Measurements from ENCODE around the gene MID1IP1.
A peak's percentile ranks its signal among the peaks of the same experiment; 100 is the strongest.

The MID1IP1 gene

DNA sequence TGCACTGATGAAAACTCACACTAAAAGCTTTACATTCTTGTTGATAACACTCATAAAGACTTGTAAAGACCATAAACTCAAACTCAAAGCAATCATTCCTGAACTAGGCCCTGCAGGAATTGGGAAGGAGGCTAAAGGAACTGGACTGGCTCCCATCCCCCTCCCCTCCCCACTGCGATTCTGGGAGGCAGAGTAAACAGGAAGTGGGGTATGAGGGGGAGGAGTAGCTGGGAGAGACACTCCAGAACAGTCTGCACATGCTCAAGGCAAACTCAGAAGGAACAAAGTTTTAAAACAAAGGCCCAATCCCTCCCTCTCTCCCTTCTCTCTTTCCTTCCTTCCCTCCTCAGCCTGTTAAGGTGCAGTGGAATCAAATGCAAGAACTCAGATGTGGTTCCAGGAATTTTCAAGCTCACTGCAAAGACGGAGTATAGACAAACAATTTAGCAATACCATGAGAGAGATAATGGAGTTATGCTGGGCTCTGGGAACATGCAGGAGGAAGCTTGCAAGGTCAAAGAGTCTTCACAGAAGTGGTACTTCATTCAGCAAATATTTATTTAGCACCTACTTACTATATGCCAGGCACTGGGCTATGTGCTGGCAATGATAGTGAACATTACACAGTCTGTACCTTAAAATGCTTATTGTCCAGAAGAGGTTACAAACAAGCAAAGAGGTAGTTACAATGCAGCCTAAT is 15.9 kb downstream of the MID1IP1 start:
- peak; percentile 70 for DNase-seq

DNA sequence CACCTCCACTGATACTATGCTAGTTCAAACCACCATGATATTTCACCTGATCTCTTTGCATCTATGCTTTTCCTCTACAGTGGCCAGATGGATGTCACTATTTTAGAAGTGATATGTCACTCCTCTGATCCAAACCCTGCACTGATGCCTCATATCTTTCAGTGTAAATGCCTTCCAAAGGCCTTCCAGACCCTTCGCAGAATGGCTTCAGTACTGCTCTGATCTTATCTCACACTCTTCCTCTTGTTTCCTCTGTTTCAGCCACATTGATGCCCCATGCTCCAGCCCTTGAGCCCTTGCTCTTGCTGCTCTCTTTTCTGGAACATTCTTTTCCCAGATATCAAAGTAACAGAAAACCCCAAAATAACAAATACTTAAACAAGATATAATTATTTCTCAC is 17.9 kb downstream of the MID1IP1 start:
- DNase-seq, result no peak

DNA sequence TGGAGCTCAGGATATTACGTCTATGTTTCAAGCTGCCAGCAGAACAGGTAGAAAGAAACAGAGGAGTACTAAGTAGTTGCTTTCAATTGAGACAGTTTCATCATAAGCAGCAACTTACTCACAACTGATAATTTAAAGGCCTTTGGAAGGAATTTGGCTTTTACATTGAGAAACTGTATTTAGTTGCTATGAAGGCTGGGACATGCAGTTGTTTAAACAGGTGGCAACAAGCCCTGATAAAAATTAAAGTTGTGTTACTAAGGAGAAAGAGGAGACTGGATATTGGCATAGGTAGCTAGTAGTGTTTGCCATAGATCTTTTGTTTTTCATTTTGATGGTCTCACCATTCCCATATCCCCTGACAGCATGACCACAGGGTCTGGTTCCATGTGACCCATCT is 18.4 kb downstream of the MID1IP1 start:
- DNase-seq, result no peak

DNA sequence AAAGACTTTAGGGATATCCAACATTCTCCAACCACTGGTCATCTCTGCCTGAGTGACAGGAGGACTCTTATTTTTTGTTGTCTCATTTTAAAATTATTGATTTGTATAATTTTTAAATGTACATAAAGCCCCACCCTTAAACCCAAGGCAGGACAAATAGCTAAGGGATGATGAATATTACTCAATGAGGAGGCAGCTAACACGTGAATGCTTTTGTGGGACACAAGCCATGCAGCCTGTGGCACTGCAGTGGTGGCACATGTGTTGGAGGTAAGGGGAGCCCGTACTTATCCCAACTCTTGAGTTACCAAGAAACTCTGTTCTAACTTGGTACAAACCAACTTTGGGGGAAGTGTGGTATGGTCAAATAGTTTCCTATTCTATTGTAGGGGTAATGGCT is 19.5 kb downstream of the MID1IP1 start:
- DNase-seq, result no peak

DNA sequence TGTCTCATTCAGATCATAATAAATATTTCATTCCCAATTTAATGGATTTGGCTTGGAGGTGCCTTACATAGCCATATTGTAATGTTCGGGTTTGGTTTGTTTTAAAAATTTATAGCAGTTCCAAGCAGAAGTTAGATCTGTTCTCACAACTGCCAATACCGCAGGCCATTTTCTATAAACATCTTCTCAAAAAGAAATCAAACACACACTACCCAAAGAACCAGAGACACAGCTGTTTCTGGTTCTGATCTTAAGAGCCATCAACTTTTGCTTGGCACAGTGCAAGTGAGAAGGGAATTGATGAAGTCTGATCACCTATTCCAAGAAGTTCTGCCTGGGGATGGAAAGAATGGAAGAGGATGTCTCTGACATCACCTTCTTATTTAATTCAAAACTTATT is 22.9 kb downstream of the MID1IP1 start:
- DNase-seq, result no peak

DNA sequence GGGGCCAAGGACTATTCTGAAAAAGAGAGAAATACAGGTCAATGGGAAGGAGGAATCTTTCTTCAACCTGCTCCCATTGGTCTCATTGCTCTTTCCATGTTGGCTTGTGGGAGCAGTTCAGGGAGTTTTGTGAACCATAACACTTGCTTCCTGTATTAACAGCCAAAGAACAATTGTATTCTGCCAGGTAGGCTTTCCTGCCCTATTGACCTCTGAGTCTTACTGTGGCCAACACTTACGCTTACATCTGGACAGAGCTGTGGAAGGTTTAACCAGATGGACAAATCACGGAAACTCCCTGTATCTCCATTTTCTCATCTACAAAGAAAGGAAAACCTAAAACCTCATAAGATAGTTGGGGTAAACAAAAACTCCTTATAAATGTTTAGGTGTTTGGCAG is 30.7 kb downstream of the MID1IP1 start:
- DNase-seq, result no peak

DNA sequence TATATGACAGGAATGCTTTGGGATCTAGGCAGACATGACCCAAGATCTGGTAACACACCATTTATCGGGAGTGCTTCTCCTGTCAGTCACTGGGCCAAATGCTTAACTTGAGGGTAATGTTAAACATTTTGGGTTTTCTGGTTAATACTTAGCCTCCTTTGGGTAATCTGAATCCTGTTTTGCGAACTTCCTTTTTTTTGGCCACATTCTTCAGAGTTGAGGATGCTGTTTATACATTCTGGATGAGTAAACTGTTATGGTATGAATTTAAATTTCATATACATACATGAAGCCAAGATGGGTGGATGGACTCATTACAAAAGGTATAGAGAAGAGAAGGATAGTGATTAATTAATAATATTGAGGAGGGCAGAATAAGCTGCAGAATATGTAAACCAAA is 36.1 kb downstream of the MID1IP1 start:
- peak; percentile 5 for DNase-seq

DNA sequence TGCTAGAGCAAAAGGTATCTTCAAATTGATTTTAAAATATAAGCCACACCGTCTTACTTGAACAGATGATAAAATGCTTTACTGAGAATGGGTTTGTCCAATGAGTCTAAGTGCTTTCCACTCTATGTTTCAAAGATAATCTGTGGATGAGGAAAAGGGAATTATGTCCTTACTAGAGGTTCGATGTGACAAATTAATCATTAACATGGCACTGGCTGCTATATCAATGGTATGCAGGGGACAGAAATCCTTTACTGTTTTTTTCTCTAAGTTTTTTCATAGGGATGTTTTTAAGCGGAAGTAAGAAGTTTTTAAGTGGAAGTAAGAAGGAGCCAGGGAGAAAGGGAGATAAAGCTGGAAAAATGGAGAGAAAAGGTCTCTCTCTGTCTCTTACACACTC is 38.0 kb downstream of the MID1IP1 start:
- no peak for DNase-seq

DNA sequence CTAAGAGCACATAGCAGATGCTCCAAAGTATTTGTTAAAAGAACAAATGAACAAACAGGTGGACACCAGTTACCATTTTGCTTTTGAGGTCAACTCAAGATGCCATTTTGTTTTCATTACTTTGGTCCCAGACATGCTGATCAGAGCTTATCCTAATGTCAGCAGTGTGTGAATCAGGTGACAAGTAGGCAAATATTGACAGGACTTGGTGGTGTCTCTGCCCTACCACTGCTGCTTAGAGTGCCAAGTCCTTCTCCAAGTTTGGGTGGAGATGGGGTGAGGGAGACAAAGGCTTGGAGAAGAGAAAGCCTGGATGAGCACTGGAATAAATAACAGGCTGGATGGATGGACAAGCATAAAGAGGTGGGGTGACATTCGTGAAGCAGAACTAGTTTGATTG is 38.7 kb downstream of the MID1IP1 start:
- no peak for DNase-seq

DNA sequence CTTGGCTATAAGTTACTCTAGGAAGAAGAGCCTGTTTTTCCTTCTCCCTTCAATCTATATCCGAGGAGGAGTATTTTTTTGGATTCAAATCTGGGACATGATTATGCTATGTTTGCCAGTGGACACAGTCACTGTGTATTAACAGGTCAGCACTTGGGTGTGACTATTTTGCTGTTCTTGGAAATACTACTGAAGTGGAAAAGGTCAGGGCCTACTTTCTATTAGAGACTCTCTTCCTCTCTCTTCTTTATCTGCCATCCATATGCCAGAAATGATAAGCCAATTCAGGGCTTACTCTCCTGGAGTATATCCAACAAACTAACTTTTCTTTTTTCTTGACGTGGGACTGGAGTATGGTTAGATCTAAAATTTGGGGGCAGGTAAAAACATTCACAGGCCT is 40.5 kb downstream of the MID1IP1 start:
- no peak for DNase-seq

DNA sequence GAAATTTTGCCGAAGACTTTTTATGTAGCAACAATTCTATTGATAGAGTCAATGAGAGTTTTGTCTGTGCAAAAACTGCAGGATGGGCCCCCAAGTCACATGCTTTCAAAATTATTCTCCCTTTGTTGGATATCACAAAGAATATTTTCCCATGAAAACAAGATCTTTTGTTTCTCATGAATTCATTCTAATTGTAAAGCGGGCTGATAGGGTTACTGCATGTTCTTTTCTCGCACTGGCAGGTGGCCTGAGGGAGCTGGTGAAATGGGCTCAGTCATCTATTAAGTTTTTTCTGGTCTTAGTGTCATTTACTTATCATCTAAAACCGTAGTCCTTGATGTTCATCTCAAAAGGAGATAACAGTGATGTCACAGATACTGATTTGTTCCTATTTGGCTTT is 44.2 kb downstream of the MID1IP1 start:
- no peak for DNase-seq

DNA sequence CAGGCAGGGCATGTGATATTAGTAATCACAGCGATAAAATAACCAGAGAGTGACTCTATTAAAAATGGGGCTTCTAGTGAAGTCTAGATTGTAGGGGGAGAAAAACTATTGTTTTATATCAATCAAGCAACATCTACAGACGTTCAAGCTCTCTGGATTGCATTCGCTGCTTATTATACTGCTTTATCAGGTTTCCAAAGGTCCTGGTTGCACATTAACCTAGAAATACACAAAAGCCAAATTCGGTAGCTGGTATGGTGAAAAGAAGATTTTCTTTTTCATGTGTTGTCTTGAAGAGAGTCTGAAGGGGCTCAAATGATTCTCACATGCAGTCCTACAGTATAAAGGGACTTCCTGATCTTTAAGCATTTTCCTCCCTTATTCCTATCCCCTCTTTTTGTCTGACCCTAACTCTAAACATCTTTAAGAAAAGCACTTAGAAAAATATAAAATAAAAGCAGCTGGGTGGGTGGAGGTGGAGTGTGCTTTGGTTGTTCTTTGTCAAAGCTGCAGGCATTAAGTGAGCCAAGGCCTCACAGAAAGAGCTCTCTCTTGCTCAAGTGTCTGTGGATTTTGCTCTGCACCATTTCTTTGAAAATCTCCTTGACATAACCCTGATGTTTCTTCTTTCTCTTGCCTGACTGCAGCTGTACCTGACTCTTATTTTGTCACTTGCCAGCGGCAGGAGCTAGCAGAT is 46.1 kb downstream of the MID1IP1 start:
- no peak for DNase-seq

DNA sequence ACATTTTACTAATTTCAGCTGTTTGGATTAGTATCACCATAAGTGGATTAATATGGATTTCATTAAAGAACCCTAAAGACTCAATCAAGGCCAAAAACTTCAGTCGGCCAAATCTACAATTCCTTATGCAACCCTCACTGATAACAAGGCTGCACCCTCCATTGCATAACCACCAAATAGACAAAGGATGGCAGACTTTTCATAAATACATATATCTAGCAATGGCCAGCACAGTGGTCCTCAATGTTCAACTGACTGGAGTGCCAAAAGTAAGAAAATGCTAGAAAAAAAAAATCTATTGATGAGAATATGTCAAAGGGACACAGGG is 46.6 kb downstream of the MID1IP1 start:
- DNase-seq, result no peak

DNA sequence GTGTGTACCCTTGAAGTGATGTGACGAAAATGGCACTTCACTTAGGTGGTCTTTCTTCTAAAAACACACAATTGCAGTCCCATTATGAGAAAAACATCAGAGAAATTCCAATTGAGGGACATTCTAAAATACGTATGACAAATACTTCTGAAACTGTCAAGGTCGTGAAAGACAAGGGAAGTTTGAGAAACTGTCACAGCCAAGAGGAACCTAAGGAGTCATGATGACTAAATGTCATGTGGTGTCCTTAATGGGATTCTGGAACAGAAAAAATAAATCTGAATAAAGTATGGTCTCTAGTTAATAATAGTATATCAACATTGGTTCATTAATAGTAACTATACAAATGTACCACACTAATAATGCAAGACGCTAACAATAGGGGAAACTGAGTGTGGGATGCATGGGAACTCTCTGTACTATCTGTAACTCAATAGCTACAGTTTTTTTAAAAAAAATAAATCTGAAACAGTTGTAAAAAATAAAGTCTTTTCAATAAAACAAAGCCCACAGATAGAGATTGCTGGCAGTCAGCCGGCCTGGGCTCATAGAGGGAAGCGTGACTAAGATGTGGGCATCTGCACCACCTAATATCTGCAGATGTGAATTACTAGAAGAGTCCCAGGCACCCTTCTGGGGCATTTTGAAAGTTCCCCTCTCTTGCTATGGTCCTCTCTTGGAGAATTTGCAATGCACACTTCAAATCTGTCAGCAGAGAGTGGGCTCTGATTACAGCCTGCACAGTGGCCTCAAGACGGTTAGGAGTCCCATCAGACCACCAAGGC is 47.6 kb downstream of the MID1IP1 start:
- DNase-seq, result no peak

DNA sequence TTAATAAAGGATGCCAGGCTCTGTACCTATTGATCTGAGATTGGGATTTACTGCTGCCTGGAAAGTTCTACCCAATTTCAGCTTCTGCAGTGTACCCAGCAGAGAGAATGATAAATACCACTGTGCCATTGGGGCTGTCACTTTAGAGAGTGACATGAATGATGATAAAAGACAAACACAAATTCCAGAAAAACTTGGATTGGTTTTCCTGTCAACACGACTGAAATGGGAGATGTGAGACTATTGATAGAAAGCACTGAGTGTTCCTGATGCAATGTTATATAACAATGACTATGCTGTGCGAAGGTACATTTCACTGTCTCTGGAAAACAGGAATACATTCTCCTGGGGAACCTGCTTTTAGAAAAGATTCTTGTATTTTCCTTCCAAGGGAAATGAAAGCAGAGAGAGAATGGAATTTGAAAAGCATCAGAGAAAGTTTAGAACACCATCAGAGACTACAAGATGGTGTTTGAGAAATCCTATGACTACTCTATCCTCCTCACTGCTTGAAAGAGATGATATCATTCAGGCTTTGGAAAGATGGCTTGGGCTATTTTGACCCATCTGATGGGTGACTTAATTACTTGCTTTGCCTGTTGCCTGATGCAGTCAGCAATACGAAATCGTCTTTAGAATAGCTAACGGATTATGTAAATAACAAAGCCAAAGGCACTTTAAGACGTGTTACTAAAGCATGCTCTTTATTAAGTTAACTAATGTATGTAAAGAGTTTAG is 49.7 kb downstream of the MID1IP1 start:
- DNase-seq, result no peak

DNA sequence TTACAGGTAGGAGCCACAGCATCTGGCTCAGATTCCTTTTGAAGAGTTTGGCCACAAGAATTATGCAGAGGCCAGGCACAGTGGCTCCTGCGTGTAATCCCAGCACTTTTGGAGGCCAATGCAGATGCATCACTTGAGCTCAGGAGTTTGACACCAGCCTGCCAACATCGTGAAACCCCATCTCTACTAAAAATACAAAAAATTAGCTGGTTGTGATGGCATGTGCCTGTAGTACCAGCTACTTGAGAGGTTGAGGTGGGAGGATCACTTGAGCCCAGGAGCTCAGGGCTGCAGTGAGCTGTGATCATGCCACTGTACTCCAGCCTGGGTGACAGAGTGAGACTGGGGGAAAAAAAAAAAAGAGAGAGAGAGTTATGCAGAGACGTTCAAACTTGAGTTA is 53.0 kb downstream of the MID1IP1 start:
- no peak for DNase-seq
